ENCODE data around the gene KAZN.

KAZN gene

GRCh38 chr1:14710331-14710730 lies 111.8 kb downstream of the KAZN start:
- Histone ChIP-seq H3K36me3 (ENCODE audit: control insufficient read depth in 2 of 2, insufficient read depth in 1 of 2, low read length in 2 of 2) (no peaks in the 10 kb centered on the region), H3K4me3 (ENCODE audit: low read depth, low read length) (no peak overlapping the region), H3K9me3 (ENCODE audit: control insufficient read depth, insufficient read depth, low read depth, low read length) (no peaks in the 10 kb centered on the region), H3K27ac (ENCODE audit: extremely low read depth, low read depth, low read length) (no peak overlapping the region), H3K4me1 (ENCODE audit: control insufficient read depth, insufficient read depth, low read length) (no peaks in the 10 kb centered on the region)
- TF ChIP-seq ZNF623 (tag by site-specific recombination; IDR thresholded peaks at IDR 0.05) (peak; percentile 58), ZNF174 (tag by site-specific recombination; IDR thresholded peaks at IDR 0.05) (no peak)
- ChIA-PET POLR2A (no interaction called here), CTCF (no interaction called here)

- CTCF ChIA-PET: no interaction called here
- no peaks in the 10 kb centered on the region for H3K36me3 ChIP-seq (ENCODE audit: control insufficient read depth in 2 of 2, insufficient read depth in 1 of 2, low read length in 2 of 2)
Observed at GRCh38 chr1:14712136-14712535, 113.7 kb downstream of the KAZN start.

More at GRCh38 chr1:14712136-14712535, 113.7 kb downstream of the KAZN start:
- no peaks in the 10 kb centered on the region for H3K9me3 ChIP-seq (ENCODE audit: control insufficient read depth, insufficient read depth, low read depth, low read length)
- H3K4me3 ChIP-seq (ENCODE audit: low read depth, low read length): no peak overlapping the region
- POLR2A ChIA-PET: no interaction called here
- no peak for TF ChIP-seq ZNF776 (tag by site-specific recombination; IDR thresholded peaks at IDR 0.05; ENCODE audit: borderline replicate concordance)
- no peak for TF ChIP-seq ZNF76 (tag by site-specific recombination; IDR thresholded peaks at IDR 0.05; ENCODE audit: borderline replicate concordance, low read depth)
- no peak for TF ChIP-seq ZNF513 (tag by site-specific recombination; IDR thresholded peaks at IDR 0.05)
- TF ChIP-seq ZSCAN30 (tag by site-specific recombination; IDR thresholded peaks at IDR 0.05): no peak
- TF ChIP-seq ZNF596 (tag by site-specific recombination; IDR thresholded peaks at IDR 0.05): no peak
- no peak for TF ChIP-seq ZNF501 (tag by site-specific recombination; IDR thresholded peaks at IDR 0.05)
- no peak for TF ChIP-seq ZNF654 (tag by site-specific recombination; IDR thresholded peaks at IDR 0.05; ENCODE audit: low read depth)
- no peak for TF ChIP-seq ZNF341 (tag by site-specific recombination; IDR thresholded peaks at IDR 0.05; ENCODE audit: low read depth)
- TF ChIP-seq ZNF394 (tag by site-specific recombination; IDR thresholded peaks at IDR 0.05; ENCODE audit: borderline replicate concordance): no peak
- TF ChIP-seq PRDM2 (tag by site-specific recombination; IDR thresholded peaks at IDR 0.05; ENCODE audit: borderline replicate concordance): no peak
- no peak for TF ChIP-seq ZEB2 (tag by site-specific recombination; IDR thresholded peaks at IDR 0.05)
- no peak for TF ChIP-seq FEZF1 (tag by site-specific recombination; IDR thresholded peaks at IDR 0.05)
- no peak for TF ChIP-seq PRDM6 (tag by site-specific recombination; IDR thresholded peaks at IDR 0.05)
- no peak for TF ChIP-seq ZNF175 (tag by site-specific recombination; IDR thresholded peaks at IDR 0.05)
- TF ChIP-seq SCRT2 (tag by site-specific recombination; IDR thresholded peaks at IDR 0.05): no peak
- TF ChIP-seq EGR2 (tag by site-specific recombination; IDR thresholded peaks at IDR 0.05; ENCODE audit: low read depth): no peak
- TF ChIP-seq ZNF791 (tag by site-specific recombination; IDR thresholded peaks at IDR 0.05): no peak
- TF ChIP-seq ZNF248 (tag by site-specific recombination; IDR thresholded peaks at IDR 0.05): no peak
- no peak for TF ChIP-seq ZNF664 (tag by site-specific recombination; IDR thresholded peaks at IDR 0.05)
- TF ChIP-seq ZFHX2 (tag by site-specific recombination; conservative IDR thresholded peaks at IDR 0.05): no peak
- H3K27ac ChIP-seq (ENCODE audit: extremely low read depth, low read depth, low read length): no peak overlapping the region
- H3K4me1 ChIP-seq (ENCODE audit: control insufficient read depth, insufficient read depth, low read length): no peaks in the 10 kb centered on the region

Data from HEK293 (cell line).